GM18867 (cell line): ENCODE data around the gene HOXC11.

Experiments
- ATAC-seq: cut with Tn5 transposase; IDR thresholded peaks from one replicate; pipeline ENCODE4 v1.9.1; 2021; ENCODE audit warnings: mild to moderate bottlenecking, moderate library complexity; ENCODE audit not compliant: unreplicated experiment

HOXC11 gene

DNA sequence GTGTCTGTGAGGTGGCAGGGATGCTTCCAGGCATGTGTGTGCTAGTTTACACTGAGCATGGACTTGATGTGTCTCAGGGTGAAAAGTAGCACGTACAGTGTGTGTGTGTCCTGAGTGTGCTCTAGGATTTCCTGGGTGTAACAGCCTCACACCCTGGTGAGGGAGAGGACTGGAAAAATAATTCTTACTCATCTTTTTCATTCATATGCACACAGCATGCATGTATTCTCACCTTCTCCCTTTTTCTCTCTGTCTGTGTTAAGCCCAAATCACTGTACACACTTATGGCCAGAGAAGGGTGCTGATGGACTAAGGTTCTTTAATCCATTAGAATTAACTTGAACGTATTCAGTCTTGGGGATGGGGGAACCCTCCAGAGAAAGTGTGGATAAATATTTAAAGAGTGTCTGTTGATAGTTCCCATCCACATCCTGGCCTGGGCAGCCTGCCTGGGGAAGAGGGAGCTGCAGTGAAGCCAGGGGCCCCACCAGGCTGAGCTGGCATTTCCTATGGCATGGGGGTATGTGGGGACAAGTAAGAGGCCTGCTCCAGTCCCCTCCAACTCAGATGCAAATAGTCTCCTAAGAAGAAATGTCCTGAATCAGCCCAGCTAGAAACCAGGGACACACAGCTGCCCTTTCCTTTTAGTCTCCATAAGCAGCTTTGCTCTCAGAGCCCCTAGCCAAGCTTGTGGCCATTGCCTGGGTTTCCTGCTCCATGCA, 34.8 kb downstream of the HOXC11 start:
- ATAC-seq = no peak

GRCh38 chr12:54008260-54008552, 35.3 kb downstream of the HOXC11 start:
- ATAC-seq = no peak

DNA sequence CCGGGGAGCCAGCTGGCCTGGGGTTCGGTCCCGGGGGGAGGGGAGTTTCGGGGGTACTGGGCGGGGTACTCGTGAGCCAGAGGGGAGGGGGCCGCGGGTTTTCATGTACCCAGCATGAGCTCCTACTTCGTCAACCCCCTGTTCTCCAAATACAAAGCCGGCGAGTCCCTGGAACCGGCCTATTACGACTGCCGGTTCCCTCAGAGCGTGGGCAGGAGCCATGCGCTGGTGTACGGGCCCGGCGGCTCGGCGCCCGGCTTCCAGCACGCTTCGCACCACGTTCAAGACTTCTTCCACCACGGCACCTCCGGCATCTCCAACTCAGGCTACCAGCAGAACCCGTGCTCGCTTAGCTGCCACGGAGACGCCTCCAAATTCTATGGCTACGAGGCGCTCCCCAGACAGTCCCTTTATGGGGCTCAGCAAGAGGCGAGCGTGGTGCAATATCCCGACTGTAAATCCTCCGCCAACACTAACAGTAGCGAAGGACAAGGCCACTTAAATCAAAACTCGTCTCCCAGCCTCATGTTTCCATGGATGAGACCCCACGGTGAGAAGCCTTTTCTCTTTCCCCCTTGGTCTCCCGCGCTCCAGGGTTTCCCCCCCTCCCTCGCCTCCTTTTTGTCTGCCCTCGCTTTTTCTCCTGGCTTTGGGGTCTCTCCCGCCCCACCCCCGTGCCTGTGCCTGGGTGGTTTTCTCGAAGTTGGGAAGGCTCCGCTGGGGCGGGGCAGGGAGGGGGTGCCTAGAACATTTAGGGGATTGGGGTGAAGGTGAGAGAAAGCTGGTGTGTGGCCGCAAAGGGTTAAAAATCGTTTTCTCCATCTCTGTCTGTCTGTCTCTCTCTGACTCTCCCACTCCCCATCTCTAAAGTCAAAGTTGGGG, 36.5 kb downstream of the HOXC11 start:
- no peak for ATAC-seq

GRCh38 chr12:54010053-54010971, 37.4 kb downstream of the HOXC11 start:
- ATAC-seq = no peak

DNA sequence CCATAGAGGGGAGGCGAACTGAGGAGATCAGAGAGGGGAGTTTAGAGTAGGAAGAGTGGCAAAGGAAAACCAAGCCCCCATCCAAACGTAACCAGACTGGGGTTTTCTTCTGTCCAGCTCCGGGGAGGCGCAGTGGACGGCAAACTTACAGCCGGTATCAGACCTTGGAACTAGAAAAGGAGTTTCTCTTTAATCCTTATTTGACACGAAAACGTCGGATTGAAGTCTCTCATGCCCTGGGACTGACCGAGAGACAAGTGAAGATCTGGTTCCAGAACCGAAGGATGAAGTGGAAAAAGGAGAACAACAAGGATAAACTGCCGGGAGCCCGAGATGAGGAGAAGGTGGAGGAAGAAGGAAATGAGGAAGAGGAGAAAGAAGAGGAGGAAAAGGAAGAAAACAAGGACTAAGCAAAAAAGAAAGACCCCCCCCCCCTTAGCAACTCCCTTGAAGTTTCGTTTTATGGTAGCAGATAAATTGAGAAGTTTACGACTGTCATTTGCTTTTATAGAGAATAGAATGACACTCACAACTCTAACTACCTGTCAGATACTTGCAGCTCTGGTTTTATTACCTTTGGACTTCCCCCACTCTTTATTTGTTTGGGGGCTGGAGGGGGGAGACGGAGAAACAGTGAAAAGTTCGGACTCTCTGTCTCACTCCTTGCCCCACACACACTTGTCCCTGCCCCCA, 38.2 kb downstream of the HOXC11 start:
- ATAC-seq = no peak

GRCh38 chr12:54011665-54012532, 39.0 kb downstream of the HOXC11 start:
- no peak for ATAC-seq

DNA sequence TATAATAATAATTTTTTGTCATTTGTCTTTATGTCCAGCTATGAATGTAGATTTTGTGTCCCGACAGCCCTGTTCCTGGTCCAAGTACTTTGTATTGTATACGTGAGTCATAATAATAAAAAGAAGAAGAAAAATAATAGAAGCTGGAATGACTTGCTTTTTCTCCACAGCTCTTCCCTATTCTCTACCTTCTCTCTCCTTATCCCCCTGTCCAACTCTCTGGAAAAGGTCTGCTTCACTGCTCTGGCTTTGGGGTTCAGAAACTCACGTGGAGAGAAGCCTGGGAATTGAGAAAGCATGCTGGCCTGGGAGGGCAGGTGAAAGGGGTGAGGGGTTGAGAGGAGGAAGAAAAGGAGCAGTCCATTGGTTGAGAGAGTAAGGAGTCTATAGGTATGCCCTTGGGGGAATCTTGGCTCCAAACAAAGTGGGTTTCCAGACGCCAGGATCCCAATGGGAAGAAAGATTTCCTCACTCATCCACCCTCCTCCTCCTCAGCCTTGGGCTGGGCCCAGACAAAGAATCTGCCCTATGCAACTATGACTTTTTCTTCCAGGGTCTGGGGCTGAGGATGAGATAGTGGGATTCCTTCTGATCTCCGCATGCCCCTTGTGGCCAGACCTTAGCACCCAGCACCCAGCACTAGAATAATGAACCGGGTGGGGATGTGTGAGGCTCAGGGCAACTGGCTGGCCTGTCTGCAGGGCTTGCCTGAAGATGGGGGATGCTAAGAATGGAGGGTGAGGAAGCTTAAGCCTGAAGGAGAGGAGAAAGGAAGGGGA, 39.9 kb downstream of the HOXC11 start:
- ATAC-seq = no peak

- ATAC-seq = no peak
Measured at GRCh38 chr12:54014377-54015017, 41.6 kb downstream of the HOXC11 start.

GRCh38 chr12:54015018-54015931, 42.3 kb downstream of the HOXC11 start:
- ATAC-seq = no peak

GRCh38 chr12:54016051-54016450, 43.1 kb downstream of the HOXC11 start:
- no peak for ATAC-seq

- no peak for ATAC-seq
Measured at GRCh38 chr12:54016478-54016964, 43.6 kb downstream of the HOXC11 start.

- ATAC-seq = peak; percentile 42
Measured at GRCh38 chr12:54017027-54017788, 44.3 kb downstream of the HOXC11 start.

DNA sequence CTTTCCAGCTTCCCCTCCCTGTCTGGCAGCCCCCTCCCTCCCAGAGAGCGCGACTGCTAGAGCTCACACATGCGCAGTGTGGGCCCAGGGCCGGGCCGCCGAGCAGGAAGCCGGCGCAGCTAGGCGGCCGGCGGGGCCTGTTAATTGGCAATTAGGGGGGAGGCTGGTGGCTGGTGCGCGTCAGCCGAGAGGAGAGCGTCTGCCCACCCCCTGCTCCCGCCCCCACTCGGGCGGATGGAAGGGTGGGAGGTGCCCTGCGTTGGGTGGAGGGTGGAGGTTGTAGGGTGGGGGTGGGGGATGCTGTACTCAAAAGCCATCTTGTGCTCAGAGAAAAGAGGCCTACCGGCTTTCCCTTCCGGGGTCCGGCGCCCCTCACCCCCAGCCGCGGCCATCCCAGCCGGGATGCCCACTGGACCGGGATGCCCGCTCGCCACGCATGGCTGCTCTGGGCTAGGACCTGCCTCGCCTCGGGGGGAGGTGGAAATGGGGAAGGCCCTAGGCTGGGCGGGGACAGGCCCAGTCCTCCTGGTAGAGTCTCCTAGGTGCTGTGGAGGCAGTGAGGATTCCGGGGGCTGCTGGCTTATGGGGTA, 45.0 kb downstream of the HOXC11 start:
- ATAC-seq = peak; percentile 80

GRCh38 chr12:54018468-54018984, 45.6 kb downstream of the HOXC11 start:
- peak; percentile 4 for ATAC-seq

DNA sequence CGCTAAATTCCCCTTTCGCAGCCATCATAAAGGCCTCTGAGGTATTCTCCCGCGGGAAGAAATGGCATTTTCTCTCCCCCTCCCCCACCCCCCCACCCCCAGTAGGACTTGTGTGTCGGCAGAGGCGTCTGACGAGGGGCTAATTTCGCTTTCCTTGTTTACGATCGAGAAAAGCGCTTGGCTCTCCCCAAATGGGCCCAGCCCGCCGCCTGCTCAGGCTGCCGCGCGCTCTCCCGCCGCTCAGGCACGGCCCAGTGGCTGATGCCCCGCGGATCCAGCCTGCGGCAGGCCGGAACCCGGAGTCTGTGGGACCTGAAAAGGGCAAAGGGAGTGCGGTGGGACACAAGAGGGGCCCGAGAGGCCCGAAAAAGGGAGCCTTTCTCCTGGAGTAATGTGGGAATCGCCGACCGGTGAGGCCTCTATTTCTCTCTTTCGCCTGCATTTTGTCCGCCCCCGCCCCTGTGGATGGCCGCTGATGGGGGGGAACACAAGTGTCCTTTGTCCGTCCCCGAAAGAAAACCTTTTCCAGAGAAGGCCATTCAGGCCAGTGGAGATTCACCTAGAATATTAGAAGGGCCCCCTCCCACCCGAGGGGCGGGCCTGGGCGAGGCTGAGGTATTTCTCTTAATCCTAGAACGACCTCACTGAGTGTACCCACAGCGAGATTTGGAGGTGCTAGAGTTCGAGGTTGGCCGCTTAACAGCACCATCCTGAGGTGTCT, 46.3 kb downstream of the HOXC11 start:
- no peak for ATAC-seq
